ENCODE data around the gene KRTAP12-2.

The KRTAP12-2 gene

DNA sequence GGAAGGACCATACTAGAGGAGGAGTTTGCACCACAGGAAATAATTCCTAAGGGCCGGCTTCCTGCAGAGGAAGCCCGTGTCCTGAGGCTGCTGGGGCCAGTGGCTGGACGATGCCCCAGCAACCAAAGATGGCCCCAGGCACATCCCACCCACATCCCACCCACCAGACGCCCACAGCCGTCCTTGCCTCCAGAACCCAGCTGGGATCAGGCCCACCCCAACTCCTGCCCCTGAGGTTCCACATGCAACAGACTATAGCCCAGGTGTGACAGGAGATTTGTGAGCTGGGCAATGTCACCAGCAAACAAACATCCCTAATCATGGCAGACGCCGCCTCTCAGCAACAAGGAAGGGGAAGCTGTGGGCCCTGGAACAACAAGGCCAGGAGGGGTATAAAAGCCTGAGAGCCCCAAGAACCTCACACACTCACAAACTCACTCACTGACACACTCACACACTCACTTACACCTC lies 40.0 kb downstream of the KRTAP12-2 start, which contains the start of gene KRTAP10-9:
TSS of gene KRTAP10-9 (plus strand) at position 421 of the 471 bp plus-strand sequence. CDS start 79 bp downstream, outside the sequence.
- no peak for DNase-seq (ENCODE audit: low read depth)

DNA sequence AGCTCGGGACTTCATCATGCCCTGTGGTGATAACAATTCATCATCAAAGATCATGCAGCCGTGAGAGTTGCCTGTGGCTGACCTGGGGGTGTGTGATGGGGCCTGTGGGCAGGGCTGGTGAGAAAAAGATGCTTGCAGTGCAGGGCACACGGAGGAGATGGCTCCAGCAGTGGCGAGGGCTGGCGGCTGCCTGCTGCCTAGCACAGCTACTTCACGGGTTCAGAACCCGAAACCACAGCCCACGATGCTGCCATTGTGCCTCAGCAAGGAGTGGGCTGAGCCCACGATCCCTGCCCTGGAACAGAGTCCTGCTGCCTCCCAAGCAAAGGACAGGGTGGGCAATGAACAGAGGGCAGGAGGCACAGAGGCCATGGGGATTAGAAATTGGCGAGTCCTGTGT lies 40.5 kb downstream of the KRTAP12-2 start:
- peak; percentile 16 for DNase-seq (ENCODE audit: low read depth)

DNA sequence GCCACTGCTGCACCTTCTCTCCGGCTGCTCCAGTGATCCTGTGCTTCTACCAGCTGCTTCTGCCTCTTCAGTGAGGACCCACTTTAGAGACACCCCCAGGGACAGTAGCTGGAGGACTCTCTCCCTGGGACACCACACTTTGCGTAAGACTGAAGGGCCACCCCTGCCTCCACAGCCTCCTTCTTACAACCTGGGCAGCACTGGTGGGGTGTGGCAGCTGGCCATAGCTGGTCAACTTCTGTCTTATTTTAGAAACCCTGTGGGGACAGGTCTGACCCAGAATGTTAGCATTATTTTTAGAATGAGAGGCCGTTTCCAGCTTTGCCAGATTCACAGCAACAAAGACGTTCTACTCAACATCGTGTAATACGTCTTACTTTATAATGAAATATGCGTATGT lies 41.0 kb downstream of the KRTAP12-2 start:
- no peak for DNase-seq (ENCODE audit: low read depth)

DNA sequence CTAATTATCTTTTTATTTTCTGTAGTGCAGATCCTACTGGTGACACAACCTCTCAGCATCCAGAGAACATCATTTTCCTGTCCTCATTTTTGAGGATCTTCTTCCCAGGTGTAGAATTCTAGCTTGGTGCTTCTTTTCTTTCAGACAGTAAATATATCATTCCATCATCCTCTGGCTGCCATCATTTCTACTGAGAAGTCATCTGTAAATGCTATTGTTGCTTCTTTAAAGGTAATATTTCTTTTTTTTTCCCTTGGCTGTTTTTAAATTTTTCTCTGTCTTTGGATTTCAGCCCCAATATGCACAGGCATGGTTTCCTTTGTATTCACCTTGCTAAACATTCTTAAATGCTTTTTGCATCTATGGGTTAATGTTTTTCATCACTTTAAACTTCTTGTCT lies 43.2 kb downstream of the KRTAP12-2 start:
- DNase-seq (ENCODE audit: low read depth), result no peak

DNA sequence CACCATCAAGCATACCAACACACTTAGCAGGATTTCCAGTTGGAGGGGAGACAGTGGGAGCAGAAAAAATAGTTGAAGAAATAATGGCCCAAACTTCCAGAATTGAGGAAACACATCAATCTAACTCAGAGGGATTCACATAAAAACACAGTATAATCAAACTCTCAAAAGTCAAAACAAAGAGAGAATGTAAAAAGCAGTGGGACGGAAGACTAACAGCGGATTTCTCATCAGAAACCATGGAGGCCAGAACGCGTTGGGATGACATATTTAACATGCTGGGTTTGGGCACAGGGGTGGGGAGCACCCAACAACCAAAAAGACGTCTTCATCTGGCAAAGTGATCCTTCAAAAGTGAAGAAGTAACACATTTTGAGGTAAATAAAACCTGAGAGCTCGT lies 46.8 kb downstream of the KRTAP12-2 start:
- no peak for DNase-seq (ENCODE audit: low read depth)

DNA sequence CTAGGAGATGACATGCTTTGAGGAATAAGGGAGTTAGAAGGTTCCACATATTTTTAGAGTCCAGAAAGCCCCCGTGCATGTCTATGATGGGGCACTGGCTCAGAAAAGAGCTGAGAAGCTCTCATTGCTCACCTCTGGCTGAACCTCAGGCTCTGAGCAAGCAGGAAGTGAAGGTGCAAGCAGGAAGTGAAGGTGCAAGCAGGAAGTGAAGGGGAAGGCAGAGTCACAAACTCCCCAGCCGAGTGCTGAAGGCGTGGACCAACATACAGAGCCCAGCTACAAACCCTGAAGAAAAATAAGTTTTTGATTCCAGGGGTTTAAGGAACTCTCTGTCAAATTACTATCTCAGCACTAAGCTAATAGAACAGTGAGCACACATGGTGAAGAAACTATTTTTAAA lies 47.8 kb downstream of the KRTAP12-2 start:
- DNase-seq (ENCODE audit: low read depth), result peak; percentile 24

DNA sequence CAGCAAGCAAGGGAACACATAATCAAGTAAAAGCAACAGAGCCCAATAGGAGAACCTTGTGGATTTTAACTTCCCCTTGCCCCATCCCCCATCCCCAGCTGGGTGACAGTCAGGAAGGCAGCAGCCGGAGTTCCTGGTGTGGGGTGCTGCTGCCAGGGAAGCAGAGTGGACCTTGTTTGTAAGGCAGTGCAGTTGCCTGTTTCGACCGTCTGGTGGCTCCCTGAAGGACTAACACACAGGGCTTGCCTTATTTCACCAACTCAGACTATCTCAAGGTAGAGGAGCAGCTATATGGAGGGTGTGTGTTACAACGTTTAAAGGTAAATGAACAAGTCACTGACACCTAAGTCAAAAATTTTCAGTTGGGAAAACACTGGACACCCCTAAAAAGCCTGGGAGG lies 48.2 kb downstream of the KRTAP12-2 start:
- no peak for DNase-seq (ENCODE audit: low read depth)

DNA sequence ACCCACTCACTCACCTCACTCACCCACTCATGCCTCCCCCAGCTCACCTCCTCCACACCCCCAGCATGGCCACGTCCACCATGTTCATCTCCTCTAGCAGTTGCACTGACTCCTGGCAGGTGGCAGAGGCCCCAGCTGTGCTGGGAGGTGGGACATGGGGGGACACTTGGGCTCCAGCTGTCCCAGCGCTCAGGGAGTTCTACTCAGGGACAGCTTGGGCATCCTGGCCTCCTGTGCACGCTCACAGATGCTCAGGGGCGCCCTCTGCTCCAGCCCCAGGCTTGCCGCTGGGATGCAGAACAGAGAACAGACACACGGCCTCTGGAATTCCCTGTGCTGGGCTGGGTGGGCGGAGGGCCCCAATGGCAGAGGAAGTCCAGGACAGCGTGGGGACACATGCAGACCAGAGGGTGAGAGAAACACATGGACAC lies 49.6 kb downstream of the KRTAP12-2 start:
- DNase-seq (ENCODE audit: low read depth), result no peak

DNA sequence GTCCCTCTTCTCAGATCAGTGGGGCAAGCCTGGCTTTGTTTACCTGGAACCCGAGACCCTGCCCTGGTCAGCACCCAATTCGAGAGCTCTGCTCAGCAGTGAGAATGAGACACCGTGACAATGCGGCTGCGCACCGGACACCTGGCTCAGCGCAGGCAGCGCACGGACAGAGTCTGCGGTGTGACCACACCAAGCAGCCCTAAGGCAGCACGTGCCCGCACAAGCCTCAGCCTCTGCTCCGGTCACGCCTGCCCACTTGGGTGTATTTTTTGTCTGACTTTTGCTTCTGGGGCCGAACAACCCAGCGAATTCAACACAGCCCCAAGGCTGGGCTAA lies 50.2 kb downstream of the KRTAP12-2 start:
- no peak for DNase-seq (ENCODE audit: low read depth)

Measured in stimulated activated CD8-positive, alpha-beta memory T cell treated with anti-CD3 and anti-CD28 coated beads, Interleukin-4, amount 100 ng/mL, for 24 hours (primary cell).